A673 (cell line): ENCODE results near the gene CACNA1A.

Source experiments
- EZH2 ChIP-seq: fragments of 200-600 bp; sonication (generic); IDR thresholded peaks from 2 replicates; pipeline ENCODE4 v1.6.1; 2017; ENCODE audit warnings: borderline replicate concordance, low read depth, mild to moderate bottlenecking, mixed read lengths, antibody characterized with exemption, low read length; ENCODE audit not compliant: poor library complexity, severe bottlenecking
- TF ChIP-seq, protein P1 (sequence below): fragments of 300-800, 200-600 bp; sonication (generic); conservative IDR thresholded peaks from 2 replicates; pipeline ENCODE4 v1.5.1; 2017; ENCODE audit warnings: low read depth, mild to moderate bottlenecking, antibody characterized with exemption, low read length, moderate library complexity, mixed read lengths

DNA sequence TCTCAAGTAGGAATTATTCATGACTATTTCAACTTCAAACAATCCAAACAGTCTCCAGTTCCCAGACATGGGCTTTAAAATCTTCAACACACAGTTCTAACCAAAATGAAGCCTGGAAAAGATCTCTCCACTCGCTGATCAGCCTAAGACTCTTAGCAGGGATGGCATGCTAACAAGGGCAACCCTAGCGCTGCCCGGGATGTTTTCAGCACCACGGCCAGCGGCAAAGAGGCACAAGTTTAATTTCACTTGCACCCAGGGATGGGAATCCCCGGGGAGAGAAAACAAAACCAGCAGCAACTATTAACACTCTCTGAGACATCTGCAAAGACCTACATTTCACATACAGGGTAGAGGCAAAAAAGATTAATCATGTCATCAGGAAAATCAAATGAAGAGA, 43.0 kb downstream of the CACNA1A start:
- TF ChIP-seq, protein P1, sequence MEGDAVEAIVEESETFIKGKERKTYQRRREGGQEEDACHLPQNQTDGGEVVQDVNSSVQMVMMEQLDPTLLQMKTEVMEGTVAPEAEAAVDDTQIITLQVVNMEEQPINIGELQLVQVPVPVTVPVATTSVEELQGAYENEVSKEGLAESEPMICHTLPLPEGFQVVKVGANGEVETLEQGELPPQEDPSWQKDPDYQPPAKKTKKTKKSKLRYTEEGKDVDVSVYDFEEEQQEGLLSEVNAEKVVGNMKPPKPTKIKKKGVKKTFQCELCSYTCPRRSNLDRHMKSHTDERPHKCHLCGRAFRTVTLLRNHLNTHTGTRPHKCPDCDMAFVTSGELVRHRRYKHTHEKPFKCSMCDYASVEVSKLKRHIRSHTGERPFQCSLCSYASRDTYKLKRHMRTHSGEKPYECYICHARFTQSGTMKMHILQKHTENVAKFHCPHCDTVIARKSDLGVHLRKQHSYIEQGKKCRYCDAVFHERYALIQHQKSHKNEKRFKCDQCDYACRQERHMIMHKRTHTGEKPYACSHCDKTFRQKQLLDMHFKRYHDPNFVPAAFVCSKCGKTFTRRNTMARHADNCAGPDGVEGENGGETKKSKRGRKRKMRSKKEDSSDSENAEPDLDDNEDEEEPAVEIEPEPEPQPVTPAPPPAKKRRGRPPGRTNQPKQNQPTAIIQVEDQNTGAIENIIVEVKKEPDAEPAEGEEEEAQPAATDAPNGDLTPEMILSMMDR = no peak
- no peak for TF ChIP-seq EZH2
